HG02973 (cell line): ENCODE measurements around the gene DENND1B.
"Not testable (repeated sequence)": the region's sequence is repeated elsewhere in the genome, so short reads cannot be mapped to it uniquely, and the experiment has no call there.

Experiments used
- ATAC-seq: cut with Tn5 transposase; IDR thresholded peaks from one replicate; pipeline ENCODE4 v1.9.1; 2021; ENCODE audit warnings: moderate library complexity; ENCODE audit not compliant: unreplicated experiment

DENND1B gene

GRCh38 chr1:197567442-197567841, 207.8 kb downstream of the DENND1B start:
- ATAC-seq, result no peak

- no peak for ATAC-seq
Observed at GRCh38 chr1:197561041-197561440, 214.2 kb downstream of the DENND1B start.

DNA sequence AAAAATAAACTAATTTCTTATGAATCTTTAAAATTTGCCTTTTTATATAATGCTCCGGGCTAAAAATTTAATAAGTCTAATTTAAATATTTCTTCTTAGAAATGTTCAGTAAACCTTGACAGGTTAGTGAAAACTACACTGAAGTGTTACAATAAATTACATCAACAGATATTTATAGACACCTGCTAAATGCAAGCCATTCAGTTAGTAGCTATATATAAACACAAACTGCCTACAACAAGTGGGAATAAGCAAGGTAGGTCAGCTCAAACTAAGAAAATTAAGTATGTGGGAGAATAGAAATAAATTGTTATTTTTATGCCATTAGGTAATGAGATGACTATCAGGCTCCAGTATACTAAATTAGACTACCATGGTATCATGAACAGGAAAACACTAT, 215.6 kb downstream of the DENND1B start:
- no peak for ATAC-seq

DNA sequence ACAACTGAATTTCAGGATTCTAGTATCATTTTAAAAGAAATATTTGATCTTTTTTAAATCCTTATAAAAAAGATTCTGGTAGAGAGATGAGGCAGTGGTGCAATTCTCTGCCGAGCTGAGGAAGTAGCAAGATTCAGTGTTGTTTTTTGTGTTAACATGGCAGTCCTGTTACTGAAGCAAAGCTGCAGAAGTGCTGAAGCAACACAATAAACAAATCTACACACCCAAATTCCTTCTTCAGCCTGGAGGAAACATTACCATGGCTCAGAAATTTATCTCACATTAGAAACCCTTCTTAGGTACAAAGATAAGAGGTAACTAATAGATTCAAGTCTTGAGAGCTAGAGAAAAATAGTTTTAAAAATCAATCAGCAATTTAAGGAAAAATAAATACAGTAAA, 216.0 kb downstream of the DENND1B start:
- no peak for ATAC-seq

DNA sequence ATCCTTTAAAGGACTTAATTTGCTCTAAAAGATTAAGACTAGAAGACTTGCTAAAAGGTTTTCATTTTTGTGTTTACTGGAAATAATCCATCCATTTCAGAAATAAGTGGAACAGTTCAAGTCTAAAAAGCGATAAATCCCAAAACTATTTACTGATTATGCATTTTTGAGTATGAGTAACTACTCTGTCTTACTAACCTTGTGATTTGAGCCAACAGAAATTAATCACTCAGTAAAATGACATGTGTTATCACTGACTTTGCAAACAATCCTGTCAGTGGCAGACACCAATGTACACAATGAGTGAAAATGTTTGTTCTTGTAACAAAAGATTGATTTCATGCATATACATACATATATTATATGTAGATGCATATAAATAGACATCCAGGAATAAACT, 218.0 kb downstream of the DENND1B start:
- no peak for ATAC-seq

- no peak for ATAC-seq
Observed at GRCh38 chr1:197553281-197553680, 222.0 kb downstream of the DENND1B start.

GRCh38 chr1:197546989-197547388, 228.3 kb downstream of the DENND1B start:
- ATAC-seq, result no peak

DNA sequence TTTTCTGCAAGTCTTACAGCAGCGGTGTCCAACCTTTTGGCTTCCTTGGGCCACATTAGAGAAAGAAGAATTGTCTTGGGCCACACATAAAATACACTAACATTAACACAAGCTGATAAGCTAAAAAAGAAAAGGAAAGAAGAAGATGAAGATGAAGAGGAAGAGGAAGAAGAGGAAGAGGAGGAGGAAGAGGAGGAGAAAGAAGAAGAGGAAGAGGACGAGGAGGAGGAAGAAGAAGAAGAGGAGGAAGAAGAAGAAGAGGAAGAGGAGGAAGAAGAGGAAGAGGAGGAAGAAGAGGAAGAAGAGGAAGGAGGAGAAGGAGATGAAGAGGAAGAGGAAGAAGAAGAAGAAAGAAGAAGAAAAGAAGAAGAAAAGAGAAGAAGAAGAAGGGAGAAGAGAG, 230.7 kb downstream of the DENND1B start:
- no peak for ATAC-seq

GRCh38 chr1:197544130-197544529, 231.2 kb downstream of the DENND1B start:
- no peak for ATAC-seq

DNA sequence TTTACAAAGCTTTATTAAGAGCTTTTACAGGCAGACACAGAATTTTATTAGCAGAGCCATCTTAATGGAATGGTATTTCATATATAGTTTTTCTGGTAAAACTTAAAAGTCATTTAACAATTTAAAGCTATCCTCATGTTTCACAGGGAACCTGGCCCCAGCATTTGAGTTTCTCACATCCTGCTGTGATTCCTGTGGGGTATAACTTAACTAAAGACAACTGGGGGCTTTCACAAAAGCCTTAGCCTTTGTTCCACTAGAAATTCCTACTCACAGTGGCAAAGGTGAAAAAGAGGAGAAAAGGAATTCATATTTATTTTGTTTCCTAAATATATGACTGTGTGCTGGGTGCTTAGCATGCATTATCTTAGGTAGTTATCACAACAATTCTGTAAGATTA, 233.9 kb downstream of the DENND1B start:
- ATAC-seq, result no peak

DNA sequence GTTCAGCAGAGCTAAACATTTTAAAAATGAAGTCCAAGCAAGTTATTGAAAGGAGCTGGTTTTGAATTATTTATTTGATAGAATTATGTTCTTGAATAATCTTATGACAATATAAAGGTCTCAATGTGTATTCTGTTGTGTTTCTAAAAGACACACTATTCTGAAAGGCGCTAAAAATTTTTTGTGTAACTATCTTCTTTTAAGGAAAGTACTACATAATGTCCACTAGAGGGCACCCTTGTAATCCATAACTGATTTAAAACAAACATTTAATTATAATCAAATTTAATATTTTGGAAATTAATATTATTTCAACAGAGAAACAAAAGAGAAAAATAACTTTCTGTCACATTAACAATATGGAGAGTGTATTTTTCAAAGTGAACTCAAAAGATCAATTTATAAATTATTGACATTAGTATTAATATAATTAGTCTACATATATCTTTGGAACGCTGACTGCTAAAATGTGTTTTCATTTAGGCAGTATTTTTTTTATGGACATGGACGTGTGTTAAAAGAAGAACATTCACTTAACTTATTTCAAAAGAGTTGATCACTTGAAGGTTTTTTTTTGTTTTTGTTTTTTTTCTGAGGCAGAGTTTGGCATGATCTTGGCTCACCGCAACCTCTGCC, 248.4 kb downstream of the DENND1B start:
- ATAC-seq, result no peak

GRCh38 chr1:197521118-197521739, 254.1 kb downstream of the DENND1B start:
- ATAC-seq, result peak; percentile 77

- no peak for ATAC-seq
Observed at GRCh38 chr1:197519741-197520334, 255.4 kb downstream of the DENND1B start.

DNA sequence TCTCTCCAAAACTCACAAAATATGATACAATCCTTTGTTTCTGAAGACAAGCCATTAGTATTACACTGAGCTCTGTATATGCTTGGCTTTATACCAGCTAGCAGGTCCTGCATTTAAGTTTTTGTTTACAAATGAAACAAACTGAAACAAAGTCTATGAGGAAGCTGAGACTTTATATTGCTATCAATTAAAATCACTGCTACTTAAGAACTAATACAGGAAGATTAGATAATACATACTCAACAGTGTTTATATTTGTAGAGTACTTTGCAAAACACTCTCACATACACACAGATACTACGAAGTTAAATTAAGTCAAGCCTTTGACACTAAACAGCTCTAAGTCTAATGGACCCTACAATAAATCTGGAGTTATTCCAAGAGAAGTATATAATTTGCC, 259.9 kb downstream of the DENND1B start:
- no peak for ATAC-seq

GRCh38 chr1:197510691-197511378, 264.4 kb downstream of the DENND1B start:
- no peak for ATAC-seq

DNA sequence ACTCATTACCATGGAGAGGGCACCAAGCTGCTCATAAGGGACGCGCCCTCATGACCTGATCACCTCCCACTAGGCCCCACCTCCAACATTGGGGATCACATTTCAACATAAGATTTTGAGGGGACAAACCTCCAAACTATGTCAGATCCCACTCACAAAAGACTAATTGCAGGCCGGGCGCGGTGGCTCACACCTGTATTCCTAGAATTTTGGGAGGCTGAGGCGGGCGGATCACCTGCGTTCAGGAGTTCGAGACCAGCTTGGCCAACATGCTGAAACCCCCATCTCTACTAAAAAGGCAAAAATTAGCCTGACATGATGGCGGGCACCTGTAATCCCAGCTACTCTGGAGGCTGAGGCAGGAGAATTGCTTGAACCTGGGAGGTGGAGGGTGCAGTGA, 278.6 kb downstream of the DENND1B start:
- ATAC-seq, result no peak

GRCh38 chr1:197491505-197491904, 283.8 kb downstream of the DENND1B start:
- not testable (repeated sequence) for ATAC-seq

DNA sequence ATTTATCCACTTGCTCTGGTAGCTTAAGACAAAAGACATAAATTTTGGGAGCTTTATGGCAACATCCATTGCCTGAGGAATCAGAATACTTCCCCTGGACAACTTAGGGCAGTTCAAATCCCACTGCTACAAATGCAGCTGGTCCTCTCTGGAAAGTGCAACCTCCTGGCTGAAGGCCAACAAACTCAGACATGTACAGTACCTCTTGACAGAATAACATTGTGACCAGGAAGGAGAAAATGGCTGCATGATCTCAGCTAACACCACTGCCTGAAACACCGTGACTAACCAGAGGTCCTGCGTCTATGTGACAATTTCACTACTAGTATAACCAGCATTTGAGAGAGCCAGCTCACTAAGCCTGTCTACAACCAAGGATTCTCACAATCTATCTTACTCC, 288.3 kb downstream of the DENND1B start:
- ATAC-seq, result no peak

DNA sequence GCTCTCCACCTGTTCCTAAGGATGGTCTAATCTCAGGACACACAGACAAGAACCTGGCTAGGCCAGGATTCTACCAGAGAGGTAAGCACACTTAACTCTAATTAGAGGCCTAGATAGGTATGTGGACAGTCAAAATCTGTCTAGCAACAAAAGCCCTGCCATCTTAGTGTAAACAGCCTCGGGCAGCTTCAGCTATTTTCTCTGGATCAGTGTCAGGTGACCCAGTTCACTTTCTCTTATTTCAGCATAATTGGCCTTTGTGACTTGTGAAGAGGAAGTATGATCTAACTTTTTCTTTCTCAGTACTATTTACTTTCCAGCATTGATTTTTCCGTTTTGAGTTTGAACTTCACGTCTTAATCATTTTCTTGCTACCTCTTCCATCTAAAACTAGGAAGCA, 289.5 kb downstream of the DENND1B start:
- ATAC-seq, result no peak

DNA sequence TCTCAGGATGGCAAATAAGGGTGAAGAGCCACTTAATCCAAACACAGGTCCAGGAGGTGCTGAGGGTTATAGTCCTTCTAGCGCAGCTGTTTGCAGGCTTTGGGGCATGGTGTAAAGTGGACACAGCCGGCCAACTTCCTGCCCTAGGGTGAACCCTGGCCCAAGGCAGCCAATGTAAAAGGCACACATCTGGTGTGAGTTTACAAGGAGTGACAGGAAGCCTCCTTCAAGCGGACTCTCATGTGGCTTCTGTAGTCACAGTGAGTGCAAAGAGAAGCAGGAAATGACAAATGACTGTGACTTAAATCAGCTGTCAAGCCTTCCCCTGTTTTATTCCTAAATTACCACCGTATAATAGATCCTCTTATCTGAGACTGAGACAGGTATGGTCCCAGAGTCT, 294.2 kb downstream of the DENND1B start:
- ATAC-seq, result no peak

DNA sequence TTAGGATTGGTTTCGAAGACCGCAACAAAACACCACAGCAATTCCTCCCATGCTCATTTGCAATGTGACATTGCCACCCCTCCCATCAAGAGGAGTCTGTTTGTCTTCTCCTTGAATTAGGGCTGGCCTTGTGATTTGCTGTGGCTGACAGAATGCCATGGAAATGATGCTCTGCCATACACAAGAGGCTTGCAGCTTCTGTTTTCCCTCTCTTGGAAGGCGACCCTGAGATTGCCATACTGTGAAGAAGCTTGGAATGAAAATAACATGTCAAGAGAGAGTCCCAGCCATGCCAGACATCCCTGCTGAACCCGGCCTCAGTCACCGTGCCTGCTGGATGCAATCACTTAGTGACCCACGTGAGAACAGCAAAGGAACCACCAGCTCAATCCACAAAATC, 294.8 kb downstream of the DENND1B start:
- no peak for ATAC-seq

- ATAC-seq, result no peak
Observed at GRCh38 chr1:197472141-197472540, 303.1 kb downstream of the DENND1B start.
